HG03139 (cell line): ENCODE measurements around the gene ANXA8L1.
"Not testable (repeated sequence)": the region's sequence is repeated elsewhere in the genome, so short reads cannot be mapped to it uniquely, and the experiment has no call there.

Experiments used
- ATAC-seq: cut with Tn5 transposase; IDR thresholded peaks from one replicate; pipeline ENCODE4 v1.9.1; 2021; ENCODE audit not compliant: unreplicated experiment

Gene ANXA8L1, protein sequence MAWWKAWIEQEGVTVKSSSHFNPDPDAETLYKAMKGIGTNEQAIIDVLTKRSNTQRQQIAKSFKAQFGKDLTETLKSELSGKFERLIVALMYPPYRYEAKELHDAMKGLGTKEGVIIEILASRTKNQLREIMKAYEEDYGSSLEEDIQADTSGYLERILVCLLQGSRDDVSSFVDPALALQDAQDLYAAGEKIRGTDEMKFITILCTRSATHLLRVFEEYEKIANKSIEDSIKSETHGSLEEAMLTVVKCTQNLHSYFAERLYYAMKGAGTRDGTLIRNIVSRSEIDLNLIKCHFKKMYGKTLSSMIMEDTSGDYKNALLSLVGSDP

DNA sequence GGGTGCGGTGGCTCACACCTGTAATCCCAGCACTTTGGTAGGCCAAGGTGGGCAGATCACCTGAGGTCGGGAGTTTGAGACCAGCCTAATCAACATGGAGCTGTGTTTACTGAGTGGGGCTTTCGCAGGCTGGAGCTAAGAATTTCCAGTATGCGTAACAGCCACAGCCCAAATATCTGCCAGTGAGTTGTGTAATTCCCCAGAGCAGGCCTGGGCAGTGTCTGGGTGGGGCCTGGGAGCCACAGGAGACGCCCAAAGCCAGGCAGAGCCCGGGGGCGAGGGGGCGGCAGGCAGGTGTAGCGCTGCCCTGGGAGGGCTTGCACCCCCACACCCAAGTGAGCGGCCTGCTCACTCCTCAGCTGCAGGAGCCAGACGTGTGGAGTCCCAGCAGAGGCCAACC, at the start of gene ANXA8L1:
ANXA8L1 (plus strand) TSS at position 371 of the 400 bp plus-strand sequence. CDS start 76 bp downstream, outside the sequence.
- ATAC-seq: not testable (repeated sequence)

GRCh38 chr10:46326066-46326465, 49.5 kb upstream of the ANXA8L1 start:
- ATAC-seq: no peak

- ATAC-seq: no peak
Observed at GRCh38 chr10:46326971-46327370, 48.6 kb upstream of the ANXA8L1 start.

DNA sequence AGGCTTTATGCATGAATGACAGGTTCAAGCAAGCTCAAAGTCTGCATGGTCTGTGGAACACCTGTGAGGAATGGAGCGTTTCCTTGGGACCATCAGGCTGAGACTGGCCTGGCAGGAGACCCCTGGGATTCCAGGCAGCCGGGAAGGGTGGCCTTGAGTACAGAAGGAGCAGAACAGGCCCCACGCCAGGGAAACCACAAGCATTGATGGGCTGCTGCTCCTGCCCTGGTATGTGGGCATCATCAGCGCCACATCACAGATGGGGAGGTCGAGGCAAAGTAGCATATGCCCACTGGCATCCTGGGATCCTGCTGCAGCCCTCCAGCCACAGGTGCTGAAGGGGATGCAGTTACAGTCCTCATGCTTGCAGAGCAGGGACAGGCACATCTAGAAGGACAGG, 47.9 kb upstream of the ANXA8L1 start:
- ATAC-seq: no peak

GRCh38 chr10:46328853-46329689, 46.5 kb upstream of the ANXA8L1 start:
- no peak for ATAC-seq

DNA sequence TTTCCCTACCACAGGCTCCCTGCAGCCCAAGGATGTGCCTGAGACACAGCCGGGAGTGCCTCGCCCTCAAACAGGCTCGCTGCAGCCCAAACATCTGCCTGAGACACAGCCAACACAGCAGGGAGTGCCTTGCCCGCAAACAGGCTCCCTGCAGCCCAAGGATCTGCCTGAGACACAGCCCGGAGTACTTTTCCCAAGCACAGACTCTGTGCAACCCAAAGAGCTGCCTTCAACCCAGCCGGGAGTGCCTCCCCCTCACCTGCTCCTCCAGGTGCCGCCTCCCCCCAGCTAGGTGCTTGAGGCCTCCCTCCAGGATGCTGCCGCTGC, 45.9 kb upstream of the ANXA8L1 start:
- ATAC-seq: no peak

- no peak for ATAC-seq
Observed at GRCh38 chr10:46330894-46331293, 44.7 kb upstream of the ANXA8L1 start.

DNA sequence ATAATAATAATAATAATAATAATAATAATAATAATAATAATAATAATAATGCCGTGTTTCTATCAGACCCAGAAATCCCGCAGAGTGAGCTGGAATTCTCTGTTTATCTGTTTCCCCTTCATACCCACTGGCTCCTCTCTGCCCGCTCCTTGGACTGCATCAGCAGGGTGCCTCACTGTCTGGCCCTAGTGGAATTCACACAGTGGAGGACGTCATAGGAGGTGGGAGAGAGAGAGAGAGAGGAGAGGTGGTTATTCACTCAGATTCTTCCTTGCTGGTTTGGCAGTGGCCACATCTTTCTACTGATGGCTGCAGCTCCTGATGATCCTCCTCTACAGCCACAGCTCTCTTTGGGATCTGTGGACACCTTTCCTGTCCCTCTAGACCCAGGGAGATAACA, 10.1 kb upstream of the ANXA8L1 start:
- not testable (repeated sequence) for ATAC-seq

DNA sequence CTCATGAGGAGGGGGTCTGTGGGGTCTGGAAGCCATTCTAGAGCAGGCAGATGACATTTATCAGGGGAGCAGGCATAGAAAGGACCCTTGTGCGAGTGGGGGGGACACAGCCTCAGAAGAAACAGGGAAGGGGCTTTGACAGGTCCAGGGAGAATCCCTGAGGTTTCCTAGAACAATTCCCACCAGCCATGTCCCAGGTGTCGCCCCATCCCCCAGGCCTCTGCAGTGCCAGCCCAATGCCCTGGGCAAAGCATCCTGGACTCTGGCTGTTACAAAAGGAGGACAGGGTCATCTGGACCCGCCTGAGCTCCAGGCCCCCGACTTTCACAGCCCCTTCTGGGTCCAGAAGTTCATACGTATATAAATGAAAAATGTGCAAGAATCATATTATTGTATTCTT, 8.4 kb upstream of the ANXA8L1 start:
- ATAC-seq: not testable (repeated sequence)

DNA sequence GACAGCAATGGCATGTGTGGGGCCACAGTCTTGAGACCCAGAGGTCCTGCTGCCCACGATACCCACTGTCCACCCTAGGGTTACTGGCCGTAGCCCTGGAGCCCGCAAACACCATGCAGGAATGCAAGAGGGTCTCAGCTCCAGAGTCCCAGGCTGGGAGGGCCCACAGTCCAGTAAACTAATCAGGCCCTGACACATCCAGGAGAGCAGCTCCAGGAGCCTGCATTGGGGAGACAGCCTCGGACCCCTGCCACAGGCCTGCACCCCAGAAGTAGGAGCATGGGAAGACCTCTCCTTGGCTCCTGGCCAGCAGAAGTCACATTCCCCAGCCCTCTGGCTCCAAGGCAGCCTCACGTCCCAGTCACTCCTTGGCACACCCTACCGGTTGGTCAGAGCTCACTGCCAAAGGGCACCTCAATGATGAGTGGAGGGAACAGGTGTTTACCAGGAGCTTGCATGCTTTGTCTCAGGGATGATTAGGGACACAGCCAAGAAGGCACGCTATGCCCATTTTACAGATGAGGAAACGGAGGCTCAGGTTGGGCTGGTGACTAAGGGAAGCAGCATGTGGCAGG, 7.8 kb upstream of the ANXA8L1 start:
- ATAC-seq: not testable (repeated sequence)

DNA sequence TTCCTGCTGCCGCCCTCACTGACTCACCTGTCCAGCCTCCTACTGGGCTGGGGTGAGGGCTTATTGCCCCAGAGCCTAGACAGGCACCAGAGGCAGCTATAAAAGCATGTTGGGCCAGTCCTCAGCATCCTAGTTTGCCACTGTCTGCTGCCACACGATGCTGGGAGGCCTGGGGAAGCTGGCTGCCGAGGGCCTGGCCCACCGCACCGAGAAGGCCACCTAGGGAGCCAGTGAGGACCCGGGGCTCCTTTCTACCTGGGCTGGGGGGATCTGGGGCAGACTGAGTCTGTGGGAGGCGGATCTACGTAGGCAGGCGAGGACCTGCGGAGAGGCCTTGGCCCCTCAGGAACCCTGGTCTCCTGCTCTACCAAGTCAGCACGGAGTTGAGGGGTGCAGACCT, 6.6 kb upstream of the ANXA8L1 start:
- not testable (repeated sequence) for ATAC-seq

- not testable (repeated sequence) for ATAC-seq
Observed at GRCh38 chr10:46374410-46374809, 1.2 kb upstream of the ANXA8L1 start.

DNA sequence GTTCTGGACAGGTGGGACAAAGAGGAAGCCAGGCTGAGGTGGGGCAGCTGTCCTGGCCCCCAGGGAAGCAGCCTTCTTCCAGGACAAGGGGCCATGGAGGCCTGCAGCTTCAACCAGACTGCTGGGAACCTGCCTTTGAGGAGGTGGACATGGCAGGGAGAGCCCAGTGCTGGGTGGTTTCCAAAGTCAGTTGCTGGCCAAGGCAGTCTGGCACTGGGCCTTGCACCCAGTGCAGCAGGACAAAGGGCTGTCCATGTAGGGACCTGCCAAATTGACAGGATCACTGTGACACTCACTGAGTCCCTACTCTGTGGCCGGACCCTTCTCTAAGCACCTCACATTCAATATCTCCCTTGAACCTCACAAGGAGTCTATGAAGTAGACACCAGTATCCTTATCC, 1.4 kb downstream of the ANXA8L1 start:
- not testable (repeated sequence) for ATAC-seq

- ATAC-seq: not testable (repeated sequence)
Observed at GRCh38 chr10:46377651-46378050, 2.1 kb downstream of the ANXA8L1 start.

GRCh38 chr10:46378108-46378507, 2.5 kb downstream of the ANXA8L1 start:
- not testable (repeated sequence) for ATAC-seq

- not testable (repeated sequence) for ATAC-seq
Observed at GRCh38 chr10:46379233-46379848, 3.8 kb downstream of the ANXA8L1 start.

GRCh38 chr10:46385858-46386257, 10.3 kb downstream of the ANXA8L1 start:
- ATAC-seq: not testable (repeated sequence)

- ATAC-seq: peak; percentile 59
Observed at GRCh38 chr10:46386694-46387093, 11.1 kb downstream of the ANXA8L1 start.

- ATAC-seq: not testable (repeated sequence)
Observed at GRCh38 chr10:46387309-46387902, 11.8 kb downstream of the ANXA8L1 start.

- ATAC-seq: not testable (repeated sequence)
Observed at GRCh38 chr10:46391422-46391821, 15.8 kb downstream of the ANXA8L1 start.
